GM19467 (cell line): Measurements from ENCODE around the gene CTNNA3.

ENCODE experiments used
- ATAC-seq: cut with Tn5 transposase; IDR thresholded peaks from one replicate; pipeline ENCODE4 v1.9.1; 2021; ENCODE audit warnings: mild to moderate bottlenecking, moderate library complexity; ENCODE audit not compliant: unreplicated experiment

Gene CTNNA3

GRCh38 chr10:67385566-67385965 lies 310.4 kb downstream of the CTNNA3 start:
- no peak for ATAC-seq

GRCh38 chr10:67385089-67385488 lies 310.9 kb downstream of the CTNNA3 start:
- no peak for ATAC-seq

- no peak for ATAC-seq
Observed at GRCh38 chr10:67331121-67331910, 364.7 kb downstream of the CTNNA3 start.

GRCh38 chr10:67327626-67328535 lies 368.1 kb downstream of the CTNNA3 start:
- ATAC-seq, result no peak

- no peak for ATAC-seq
Observed at GRCh38 chr10:67319976-67320375, 376.0 kb downstream of the CTNNA3 start.

GRCh38 chr10:67308912-67309311 lies 387.1 kb downstream of the CTNNA3 start:
- no peak for ATAC-seq

- ATAC-seq, result no peak
Observed at GRCh38 chr10:67306588-67307205, 389.3 kb downstream of the CTNNA3 start.

- no peak for ATAC-seq
Observed at GRCh38 chr10:67302701-67303100, 393.3 kb downstream of the CTNNA3 start.

- ATAC-seq, result no peak
Observed at GRCh38 chr10:67299761-67300160, 396.2 kb downstream of the CTNNA3 start.

- ATAC-seq, result no peak
Observed at GRCh38 chr10:67297637-67298181, 398.3 kb downstream of the CTNNA3 start.

GRCh38 chr10:67296926-67297325 lies 399.1 kb downstream of the CTNNA3 start:
- no peak for ATAC-seq

- ATAC-seq, result no peak
Observed at GRCh38 chr10:67288688-67289410, 407.1 kb downstream of the CTNNA3 start.

- no peak for ATAC-seq
Observed at GRCh38 chr10:67284589-67284988, 411.4 kb downstream of the CTNNA3 start.

GRCh38 chr10:67282871-67283270 lies 413.1 kb downstream of the CTNNA3 start:
- ATAC-seq, result no peak

- no peak for ATAC-seq
Observed at GRCh38 chr10:67280405-67280804, 415.6 kb downstream of the CTNNA3 start.

GRCh38 chr10:67277402-67277801 lies 418.6 kb downstream of the CTNNA3 start:
- ATAC-seq, result no peak

- no peak for ATAC-seq
Observed at GRCh38 chr10:67269828-67270227, 426.2 kb downstream of the CTNNA3 start.

- ATAC-seq, result no peak
Observed at GRCh38 chr10:67268146-67268545, 427.8 kb downstream of the CTNNA3 start.

- ATAC-seq, result no peak
Observed at GRCh38 chr10:67262675-67263074, 433.3 kb downstream of the CTNNA3 start.

GRCh38 chr10:67261300-67261797 lies 434.6 kb downstream of the CTNNA3 start:
- ATAC-seq, result no peak
